Measurements from ENCODE around the gene SKIDA1.

Gene SKIDA1

GRCh38 chr10:21516242-21517131 lies 9.0 kb downstream of the SKIDA1 start:
- DNase-seq (ENCODE audit: extremely low spot score) = no peak
- no peak for TF ChIP-seq CTCF (IDR thresholded peaks at IDR 0.05; ENCODE audit: control extremely low read depth, extremely low read depth, low read depth, missing control alignments)
- ChIA-PET POLR2A (interaction anchor here (0.7 kb wide), 1 partner anchor 23 kb away, joined by 4 read pairs; no protein-coding TSS in a partner anchor), CTCF (interaction anchor here (0.5 to 1.9 kb wide), 3 partner anchors 9 to 20 kb away, joined by 3 to 18 read pairs (median 3); partner anchors contain the start of gene SKIDA1)

- TF ChIP-seq CTCF (IDR thresholded peaks at IDR 0.05; ENCODE audit: control extremely low read depth, extremely low read depth, low read depth, missing control alignments) = no peak
- POLR2A ChIA-PET = no interaction called here
- no peak for DNase-seq (ENCODE audit: extremely low spot score)
- CTCF ChIA-PET = interaction anchor here (1.4 to 1.9 kb wide), 2 partner anchors 10 to 19 kb away, joined by 3 to 18 read pairs; no protein-coding TSS in a partner anchor
Observed at GRCh38 chr10:21515361-21516241, 9.9 kb downstream of the SKIDA1 start.

GRCh38 chr10:21514818-21515351 lies 10.6 kb downstream of the SKIDA1 start:
- ChIA-PET CTCF (interaction anchor here (0.6 to 1.9 kb wide), 2 partner anchors 18 to 19 kb away, joined by 3 to 18 read pairs; no protein-coding TSS in a partner anchor), POLR2A (no interaction called here)
- TF ChIP-seq CTCF (IDR thresholded peaks at IDR 0.05; ENCODE audit: control extremely low read depth, extremely low read depth, low read depth, missing control alignments) = no peak
- no peak for DNase-seq (ENCODE audit: extremely low spot score)

GRCh38 chr10:21514129-21514817 lies 11.2 kb downstream of the SKIDA1 start:
- POLR2A ChIA-PET = no interaction called here
- CTCF ChIA-PET = interaction anchor here (0.6 kb wide), 1 partner anchor 18 kb away, joined by 3 read pairs; no protein-coding TSS in a partner anchor
- no peak for DNase-seq (ENCODE audit: extremely low spot score)
- no peak for TF ChIP-seq CTCF (IDR thresholded peaks at IDR 0.05; ENCODE audit: control extremely low read depth, extremely low read depth, low read depth, missing control alignments)

GRCh38 chr10:21513405-21513788 lies 12.1 kb downstream of the SKIDA1 start:
- TF ChIP-seq CTCF (IDR thresholded peaks at IDR 0.05; ENCODE audit: control extremely low read depth, extremely low read depth, low read depth, missing control alignments) = no peak
- CTCF ChIA-PET = no interaction called here
- no peak for DNase-seq (ENCODE audit: extremely low spot score)
- POLR2A ChIA-PET = no interaction called here
